Daoy (cell line): Measurements from ENCODE around the gene GOLGA6A. TPM values are rescaled to one million over a fixed set of nuclear protein-coding genes. Genes with fewer than 3 reads are reported as not detected.
"Not testable (repeated sequence)": the region's sequence is repeated elsewhere in the genome, so short reads cannot be mapped to it uniquely, and the experiment has no call there.

Experiments used
- DNase-seq: peaks from one replicate; pipeline ENCODE4 v3.0.0-alpha.2; 2015; ENCODE audit warnings: low read depth
- total RNA-seq: library from RNA; depleted of rRNA; stranded (reverse); fragments of >200 nt; shearing (Covaris generic); gene quantifications from 2 replicates; pipeline ENCODE4 v1.2.3, GENCODE V29; 2014

The GOLGA6A gene
- total RNA-seq, 1 experiment from 2014 or later = not detected

GRCh38 chr15:74108611-74109010 is 26.3 kb upstream of the GOLGA6A start:
- not testable (repeated sequence) for DNase-seq

GRCh38 chr15:74108111-74108510 is 25.8 kb upstream of the GOLGA6A start:
- DNase-seq = no peak

- peak; percentile 90 for DNase-seq
Measured at GRCh38 chr15:74099963-74100733, 17.8 kb upstream of the GOLGA6A start.

- not testable (repeated sequence) for DNase-seq
Measured at GRCh38 chr15:74096753-74097474, 14.6 kb upstream of the GOLGA6A start.

GRCh38 chr15:74095610-74096009 is 13.3 kb upstream of the GOLGA6A start:
- DNase-seq = not testable (repeated sequence)

- DNase-seq = not testable (repeated sequence)
Measured at GRCh38 chr15:74094567-74094966, 12.2 kb upstream of the GOLGA6A start.

- not testable (repeated sequence) for DNase-seq
Measured at GRCh38 chr15:74075781-74076180, 6.6 kb downstream of the GOLGA6A start.

- not testable (repeated sequence) for DNase-seq
Measured at GRCh38 chr15:74072614-74073337, 9.6 kb downstream of the GOLGA6A start.

- DNase-seq = not testable (repeated sequence)
Measured at GRCh38 chr15:74072132-74072531, 10.2 kb downstream of the GOLGA6A start.

GRCh38 chr15:74071645-74072044 is 10.7 kb downstream of the GOLGA6A start:
- not testable (repeated sequence) for DNase-seq

GRCh38 chr15:74065684-74066411 is 16.5 kb downstream of the GOLGA6A start:
- DNase-seq = not testable (repeated sequence)

- DNase-seq = not testable (repeated sequence)
Measured at GRCh38 chr15:74064822-74065221, 17.5 kb downstream of the GOLGA6A start.

GRCh38 chr15:74064183-74064582 is 18.2 kb downstream of the GOLGA6A start:
- DNase-seq = not testable (repeated sequence)

- DNase-seq = not testable (repeated sequence)
Measured at GRCh38 chr15:74063425-74064146, 18.8 kb downstream of the GOLGA6A start.

GRCh38 chr15:74062671-74063070 is 19.7 kb downstream of the GOLGA6A start:
- DNase-seq = no peak

- no peak for DNase-seq
Measured at GRCh38 chr15:74062236-74062635, 20.1 kb downstream of the GOLGA6A start.

- no peak for DNase-seq
Measured at GRCh38 chr15:74060251-74060650, 22.1 kb downstream of the GOLGA6A start.

- DNase-seq = not testable (repeated sequence)
Measured at GRCh38 chr15:74059050-74059833, 23.1 kb downstream of the GOLGA6A start.

- not testable (repeated sequence) for DNase-seq
Measured at GRCh38 chr15:74056330-74056729, 26.0 kb downstream of the GOLGA6A start.

- no peak for DNase-seq
Measured at GRCh38 chr15:74055804-74056203, 26.5 kb downstream of the GOLGA6A start.
